IMR-90 (cell line): ENCODE measurements around the gene ENPP3. TPM values are rescaled to one million over a fixed set of nuclear protein-coding genes. Genes with fewer than 3 reads are reported as not detected.

Experiments used
- ATAC-seq: fragments of 200-7000 bp; cut with Tn5 transposase; 2 replicates; pipeline ENCODE4 v1.9.1; 2020; ENCODE audit warnings: low read depth, mild to moderate bottlenecking, moderate library complexity
- BruUV-seq: library from RNA; stranded (reverse); fragments of 400-500 nt; replicated peaks from 2 replicates; lab custom pipeline; 2021; lab: Mats Ljungman, UMichigan
- CTCF ChIA-PET: fragments of 300-600 bp; formaldehyde crosslinking; extraction: SDS; loops from one replicate; lab custom pipeline; 2021; ENCODE audit warnings: antibody characterized with exemption; lab: Yijun Ruan, JAX
- POLR2A ChIA-PET: fragments of 300-600 bp; sonication (Branson Sonifier 250); formaldehyde crosslinking; loops from one replicate; lab custom pipeline; 2022; ENCODE audit warnings: antibody characterized with exemption; ENCODE audit not compliant: unreplicated experiment; lab: Charles Lee
- DNase-seq: peaks from one replicate; pipeline ENCODE4 v3.0.0; 2013
- H2AFZ ChIP-seq: replicated peaks from 2 replicates; pipeline ENCODE3; 2013; ENCODE audit warnings: low read length, mild to moderate bottlenecking; ENCODE audit not compliant: poor library complexity
- H2AK5ac ChIP-seq: 2 replicates; pipeline ENCODE4 v1.6.1; 2013; ENCODE audit warnings: low read depth, low read length, inconsistent platforms
- H2AK9ac ChIP-seq: replicated peaks from 2 replicates; pipeline ENCODE3; 2013; ENCODE audit warnings: mild to moderate bottlenecking, low read depth, low read length, moderate library complexity; ENCODE audit not compliant: poor library complexity
- H2BK120ac ChIP-seq: 2 replicates; pipeline ENCODE4 v1.6.1; 2013; ENCODE audit warnings: low read depth, low read length, inconsistent platforms
- H2BK15ac ChIP-seq: 3 replicates; pipeline ENCODE4 v1.6.1; 2013; ENCODE audit warnings: low read depth, low read length, inconsistent platforms
- H2BK20ac ChIP-seq: 2 replicates; pipeline ENCODE4 v1.6.1; 2013; ENCODE audit warnings: low read depth, mild to moderate bottlenecking, inconsistent platforms, low read length, moderate library complexity
- H2BK5ac ChIP-seq: 2 replicates; pipeline ENCODE4 v1.6.1; 2013; ENCODE audit warnings: mild to moderate bottlenecking, low read depth, low read length, inconsistent platforms; ENCODE audit not compliant: poor library complexity, severe bottlenecking
- H3K14ac ChIP-seq: replicated peaks from 2 replicates; pipeline ENCODE4 v1.6.1; 2013; ENCODE audit warnings: low read depth, low read length, inconsistent platforms
- H3K18ac ChIP-seq: 2 replicates; pipeline ENCODE4 v1.6.1; 2013; ENCODE audit warnings: low read depth, low read length, control low read depth
- H3K23ac ChIP-seq: 2 replicates; pipeline ENCODE4 v1.6.1; 2013; ENCODE audit warnings: low read depth, low read length, inconsistent platforms
- H3K27ac ChIP-seq: 2 replicates; pipeline ENCODE4 v1.5.1; 2013; ENCODE audit warnings: mild to moderate bottlenecking, control low read depth, low read length; ENCODE audit not compliant: insufficient read depth
- H3K27me3 ChIP-seq: 2 replicates; pipeline ENCODE4 v1.6.1; 2013; ENCODE audit warnings: low read length; ENCODE audit not compliant: control insufficient read depth, insufficient read depth
- H3K36me3 ChIP-seq: 2 replicates; pipeline ENCODE4 v1.6.1; 2013; ENCODE audit warnings: low read length, mixed read lengths; ENCODE audit not compliant: control insufficient read depth, insufficient read depth
- H3K4ac ChIP-seq: 2 replicates; pipeline ENCODE4 v1.6.1; 2013; ENCODE audit warnings: low read depth, low read length, inconsistent platforms
- H3K4me1 ChIP-seq: 2 replicates; pipeline ENCODE4 v1.6.1; 2013; ENCODE audit warnings: low read length, mixed read lengths; ENCODE audit not compliant: control insufficient read depth, insufficient read depth
- H3K4me2 ChIP-seq: 2 replicates; pipeline ENCODE4 v1.6.1; 2013; ENCODE audit warnings: low read depth, mild to moderate bottlenecking, control low read depth, low read length, moderate library complexity
- H3K4me3 ChIP-seq: 2 replicates; pipeline ENCODE4 v1.5.1; 2013; ENCODE audit warnings: low read depth, mild to moderate bottlenecking, control low read depth, low read length, moderate library complexity; ENCODE audit not compliant: insufficient read depth
- H3K56ac ChIP-seq: 2 replicates; pipeline ENCODE4 v1.6.1; 2013; ENCODE audit warnings: low read length, inconsistent platforms; ENCODE audit not compliant: insufficient read depth; ENCODE audit errors: extremely low read depth
- H3K79me1 ChIP-seq, 2 experiments: 2 replicates each; pipeline ENCODE4 v1.6.1; 2013; ENCODE audit warnings: low read length in 2 of 2, inconsistent platforms in 1 of 2, low read depth in 1 of 2
- H3K9ac ChIP-seq: 2 replicates; pipeline ENCODE4 v1.6.1; 2013; ENCODE audit warnings: low read depth, low read length, control low read depth
- H3K9me1 ChIP-seq: 2 replicates; pipeline ENCODE4 v1.6.1; 2013; ENCODE audit warnings: low read length, inconsistent platforms; ENCODE audit not compliant: insufficient read depth
- H3K9me3 ChIP-seq: 2 replicates; pipeline ENCODE4 v1.6.1; 2013; ENCODE audit warnings: low read length; ENCODE audit not compliant: control insufficient read depth, insufficient read depth
- H4K20me1 ChIP-seq: 2 replicates; pipeline ENCODE4 v1.6.1; 2013; ENCODE audit warnings: low read length, inconsistent platforms; ENCODE audit not compliant: insufficient read depth
- H4K5ac ChIP-seq: 2 replicates; pipeline ENCODE4 v1.6.1; 2013; ENCODE audit warnings: mild to moderate bottlenecking, low read depth, low read length, control low read depth
- H4K8ac ChIP-seq, 2 experiments: 2 replicates each; pipeline ENCODE4 v1.6.1; 2013; ENCODE audit warnings: low read depth in 2 of 2, low read length in 2 of 2, control low read depth in 1 of 2, inconsistent platforms in 1 of 2
- H4K91ac ChIP-seq: 2 replicates; pipeline ENCODE4 v1.6.1; 2013; ENCODE audit warnings: low read depth, low read length, inconsistent platforms; ENCODE audit not compliant: insufficient read depth
- MXI1 ChIP-seq: IDR thresholded peaks from 2 replicates; pipeline ENCODE4 v1.6.1; 2012; ENCODE audit warnings: low read depth, mild to moderate bottlenecking, low read length, moderate library complexity, borderline replicate concordance
- WGBS, 2 experiments: methylation state at CpG; one replicate each; pipeline versions ENCODE4 v1.1.5 to v1.1.7; 2013; ENCODE audit warnings: missing lambda C conversion rate in 2 of 2; ENCODE audit not compliant: insufficient read length in 1 of 2; ENCODE audit errors: extremely low coverage in 2 of 2; 5-methylcytosine and 5-hydroxymethylcytosine counted together
- dilution Hi-C: fragments of 300-500 bp; cut with HindIII; formaldehyde crosslinking; loops from one replicate; pipeline ENCODE4 v1.14.3; 2018; ENCODE audit warnings: low sequenced_read_pairs; ENCODE audit not compliant: unreplicated experiment
- in situ Hi-C: fragments of 300-500 bp; cut with MboI; formaldehyde crosslinking; loops from 3 replicates; pipeline ENCODE4 v1.14.3; 2019; ENCODE audit warnings: low sequenced_read_pairs, inconsistent platforms, mixed read lengths
- intact Hi-C: fragments of 100-400 bp; cut with micrococcal nuclease; formaldehyde crosslinking; loops from 2 replicates; pipeline ENCODE4 v1.10.0; 2022
- polyA plus RNA-seq, 3 experiments: library from polyadenylated mRNA; depleted of rRNA; stranded (reverse); fragments of >200 nt; gene quantifications; 2 replicates each; pipeline ENCODE4 v1.2.3, GENCODE V29; 2012; ENCODE audit warnings: low replicate concordance in 1 of 3
- total RNA-seq: library from RNA; depleted of rRNA; stranded (reverse); fragments of >200 nt; gene quantifications from 2 replicates; pipeline ENCODE4 v1.2.3, GENCODE V29; 2012

The ENPP3 gene
- total and polyA plus RNA-seq, 2 of the 4 experiments (the other 2 are of a cell fraction), result under 0.01 to 0.05 TPM

DNA sequence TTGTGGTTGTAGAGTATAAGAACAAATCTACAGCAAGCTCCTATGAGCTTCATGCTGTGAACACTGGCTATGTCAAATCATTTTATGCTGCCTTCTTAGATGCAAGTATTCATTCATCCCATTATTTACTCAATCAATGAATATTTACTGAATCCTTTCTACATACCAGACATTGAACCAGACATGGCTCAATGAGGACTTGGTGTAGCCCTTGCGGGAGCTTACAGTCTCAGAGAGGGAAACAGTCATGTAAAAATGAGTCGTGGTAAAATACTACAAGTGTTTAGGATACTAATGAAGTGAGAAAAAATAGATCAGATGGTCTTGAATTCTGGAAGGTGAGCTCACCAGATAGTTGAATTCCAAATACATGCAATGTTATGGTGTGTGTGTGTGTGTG, 125.9 kb downstream of the ENPP3 start:
- peak overlapping the region; percentile 32; the same call in 1 of the 2 replicates for H2BK20ac ChIP-seq
- no peak overlapping the region for H3K56ac ChIP-seq
- H2BK15ac ChIP-seq, result peak overlapping the region; percentile 45; the same call in 1 of the 3 replicates
- H2BK5ac ChIP-seq, result peak overlapping the region; percentile 33
- no peak overlapping the region for H4K8ac ChIP-seq
- H3K14ac ChIP-seq, result no peak overlapping the region
- no peaks in the 10 kb centered on the region; the same call in 1 of the 2 replicates for H3K9me1 ChIP-seq
- no peak overlapping the region for H3K4me2 ChIP-seq
- no peak overlapping the region for H3K4me3 ChIP-seq
- peak; percentile 15; the same call in 1 of the 2 replicates for ATAC-seq
- in situ Hi-C loops, result no loop called here
- TF ChIP-seq MXI1, result no peak
- H3K23ac ChIP-seq, result no peak overlapping the region
- peak overlapping the region; percentile 30; the same call in 1 of the 2 replicates for H3K4ac ChIP-seq
- DNase-seq, result peak; percentile 31
- no peaks in the 10 kb centered on the region for H3K79me1 ChIP-seq
- no peak overlapping the region for H4K5ac ChIP-seq
- peak overlapping the region; percentile 36; the same call in 1 of the 2 replicates for H2BK120ac ChIP-seq
- POLR2A ChIA-PET, result no interaction called here
- no peak overlapping the region for H4K91ac ChIP-seq
- no peak overlapping the region for H3K27ac ChIP-seq
- no CpG with 5 or more reads among the region's 2 CpGs for WGBS, 2 experiments
- dilution Hi-C loops, result no loop called here
- H3K36me3 ChIP-seq, result no peaks in the 10 kb centered on the region
- H4K20me1 ChIP-seq, result no peaks in the 10 kb centered on the region
- H3K18ac ChIP-seq, result peak overlapping the region; percentile 45; the same call in 1 of the 2 replicates
- no peak overlapping the region for H3K9ac ChIP-seq
- H3K9me3 ChIP-seq, result no peaks in the 10 kb centered on the region
- H2AFZ ChIP-seq, result no peak overlapping the region
- intact Hi-C loops, result no loop called here
- CTCF ChIA-PET, result interaction anchor here (1.0 to 1.3 kb wide), 2 partner anchors 29 to 147 kb away, joined by 3 read pairs; no protein-coding TSS in a partner anchor
- H3K4me1 ChIP-seq, result peaks cover 8% of the 10 kb centered on the region; the same call in 1 of the 2 replicates
- no peaks in the 10 kb centered on the region for H3K27me3 ChIP-seq
- H2AK9ac ChIP-seq, result no peak overlapping the region
- H2AK5ac ChIP-seq, result peak overlapping the region; percentile 81; the same call in 1 of the 2 replicates
- BruUV-seq, result no TSS peak
